Type B pancreatic cell (in vitro differentiated cells): ENCODE measurements around the gene ZCCHC17. TPM values are rescaled to one million over a fixed set of nuclear protein-coding genes. Genes with fewer than 3 reads are reported as not detected.

ENCODE experiments used
- DNase-seq: peaks from one replicate; pipeline ENCODE4 v3.0.0; 2021; ENCODE audit warnings: mixed read lengths; ENCODE audit not compliant: unreplicated experiment; ENCODE audit errors: extremely low spot score
- H3K27ac Mint-ChIP-seq: 2 replicates; pipeline ENCODE4 v1.8.0; 2021; ENCODE audit warnings: mild to moderate bottlenecking, mixed read lengths
- H3K27me3 Mint-ChIP-seq: 2 replicates; pipeline ENCODE4 v1.8.0; 2021; ENCODE audit warnings: mixed read lengths
- H3K36me3 Mint-ChIP-seq: 2 replicates; pipeline ENCODE4 v1.8.0; 2021; ENCODE audit warnings: mixed read lengths
- H3K4me1 Mint-ChIP-seq: one replicate; pipeline ENCODE4 v1.8.0; 2021; ENCODE audit warnings: mixed read lengths; ENCODE audit not compliant: unreplicated experiment
- H3K4me3 Mint-ChIP-seq: 2 replicates; pipeline ENCODE4 v1.8.0; 2021; ENCODE audit warnings: mild to moderate bottlenecking, mixed read lengths
- H3K9me3 Mint-ChIP-seq: 2 replicates; pipeline ENCODE4 v1.8.0; 2021; ENCODE audit warnings: mixed read lengths
- CTCF ChIP-seq: fragments of 200-600 bp; sonication (generic); conservative IDR thresholded peaks from 2 replicates; pipeline ENCODE4 v1.5.0; 2021; ENCODE audit warnings: antibody characterized with exemption, mild to moderate bottlenecking
- total RNA-seq: library from RNA; stranded (reverse); gene quantifications from 2 replicates; pipeline ENCODE4 v1.2.1, GENCODE V29; 2021; ENCODE audit warnings: low replicate concordance

ZCCHC17 gene
- total RNA-seq, 1 donor from 2014 or later = 35.0 TPM

GRCh38 chr1:31401241-31401640, 104.4 kb downstream of the ZCCHC17 start:
- TF ChIP-seq CTCF = peak; percentile 25
- no peak overlapping the region for H3K4me3 Mint-ChIP-seq
- H3K27ac Mint-ChIP-seq = peak overlapping the region; percentile 29
- DNase-seq = no peak
- H3K4me1 Mint-ChIP-seq = peaks cover 13% of the 10 kb centered on the region
- no peaks in the 10 kb centered on the region for H3K36me3 Mint-ChIP-seq
- H3K27me3 Mint-ChIP-seq = no peaks in the 10 kb centered on the region
- no peaks in the 10 kb centered on the region for H3K9me3 Mint-ChIP-seq

- no peak for DNase-seq
- Mint-ChIP-seq H3K4me1 (peaks cover 8% of the 10 kb centered on the region), H3K27ac (no peak overlapping the region), H3K36me3 (no peaks in the 10 kb centered on the region), H3K27me3 (peaks cover 18% of the 10 kb centered on the region), H3K4me3 (no peak overlapping the region), H3K9me3 (no peaks in the 10 kb centered on the region)
- no peak for TF ChIP-seq CTCF
These were observed 108.9 kb downstream of the ZCCHC17 start for GRCh38 chr1:31405578-31406245.

GRCh38 chr1:31407029-31407626, 110.3 kb downstream of the ZCCHC17 start:
- Mint-ChIP-seq H3K4me1 (peaks cover 8% of the 10 kb centered on the region), H3K9me3 (no peaks in the 10 kb centered on the region), H3K27me3 (peaks cover 30% of the 10 kb centered on the region), H3K27ac (no peak overlapping the region), H3K4me3 (no peak overlapping the region), H3K36me3 (no peaks in the 10 kb centered on the region)
- TF ChIP-seq CTCF = no peak
- DNase-seq = no peak

GRCh38 chr1:31408788-31409318, 112.0 kb downstream of the ZCCHC17 start:
- DNase-seq = no peak
- Mint-ChIP-seq H3K27me3 (peaks cover 39% of the 10 kb centered on the region), H3K36me3 (no peaks in the 10 kb centered on the region), H3K9me3 (no peaks in the 10 kb centered on the region), H3K4me3 (no peak overlapping the region), H3K4me1 (peaks cover 11% of the 10 kb centered on the region), H3K27ac (no peak overlapping the region)
- no peak for TF ChIP-seq CTCF

GRCh38 chr1:31409946-31410858, 113.4 kb downstream of the ZCCHC17 start:
- DNase-seq = no peak
- TF ChIP-seq CTCF = no peak
- H3K27ac Mint-ChIP-seq = no peak overlapping the region
- peak overlapping the region; percentile 73 for H3K4me3 Mint-ChIP-seq
- H3K4me1 Mint-ChIP-seq = peaks cover 22% of the 10 kb centered on the region
- H3K27me3 Mint-ChIP-seq = peaks cover 39% of the 10 kb centered on the region
- no peaks in the 10 kb centered on the region for H3K9me3 Mint-ChIP-seq
- no peaks in the 10 kb centered on the region for H3K36me3 Mint-ChIP-seq
